HG03066 (cell line): ENCODE results near the gene ADSS1.
"Not testable (repeated sequence)": the region's sequence is repeated elsewhere in the genome, so short reads cannot be mapped to it uniquely, and the experiment has no call there.

Experiments used
- ATAC-seq: cut with Tn5 transposase; IDR thresholded peaks from one replicate; pipeline ENCODE4 v1.9.1; 2021; ENCODE audit warnings: low read depth; ENCODE audit not compliant: unreplicated experiment

ADSS1 gene

GRCh38 chr14:104745431-104745830, 21.4 kb downstream of the ADSS1 start:
- ATAC-seq, result no peak

GRCh38 chr14:104746071-104746545, 22.1 kb downstream of the ADSS1 start:
- ATAC-seq, result no peak

- ATAC-seq, result no peak
These were observed 23.0 kb downstream of the ADSS1 start for GRCh38 chr14:104746934-104747481.

GRCh38 chr14:104747876-104748275, 23.8 kb downstream of the ADSS1 start:
- ATAC-seq, result no peak

- no peak for ATAC-seq
These were observed 25.2 kb downstream of the ADSS1 start for GRCh38 chr14:104749111-104749649.

- ATAC-seq, result no peak
These were observed 26.2 kb downstream of the ADSS1 start for GRCh38 chr14:104750056-104750752.

- ATAC-seq, result not testable (repeated sequence)
These were observed 26.7 kb downstream of the ADSS1 start for GRCh38 chr14:104750753-104751057.

GRCh38 chr14:104751539-104752422, 27.8 kb downstream of the ADSS1 start:
- ATAC-seq, result peak; percentile 2

GRCh38 chr14:104752423-104752734, 28.4 kb downstream of the ADSS1 start:
- peak; percentile 88 for ATAC-seq

- ATAC-seq, result peak; percentile 83
These were observed 28.9 kb downstream of the ADSS1 start, which contains the start of gene SIVA1 for GRCh38 chr14:104752735-104753527. Gene SIVA1, plus strand, starts transcription at chr14:104753147. Its CDS starts 55 bp downstream, at chr14:104753202.

- ATAC-seq, result no peak
These were observed 29.6 kb downstream of the ADSS1 start for GRCh38 chr14:104753528-104754212.

- ATAC-seq, result no peak
These were observed 30.3 kb downstream of the ADSS1 start for GRCh38 chr14:104754213-104754851.

- no peak for ATAC-seq
These were observed 31.6 kb downstream of the ADSS1 start for GRCh38 chr14:104755621-104756020.

- ATAC-seq, result no peak
These were observed 32.6 kb downstream of the ADSS1 start for GRCh38 chr14:104756477-104757237.

- ATAC-seq, result no peak
These were observed 33.2 kb downstream of the ADSS1 start for GRCh38 chr14:104757238-104757585.

- no peak for ATAC-seq
These were observed 33.8 kb downstream of the ADSS1 start for GRCh38 chr14:104757681-104758392.

GRCh38 chr14:104758981-104759969, 35.2 kb downstream of the ADSS1 start:
- no peak for ATAC-seq
